GM13977 (cell line): ENCODE data around the gene EXD3.

ENCODE experiments used
- DNase-seq: peaks from one replicate; pipeline ENCODE4 v3.0.0; 2012; ENCODE audit warnings: low spot score
- in situ Hi-C: fragments of 300-500 bp; cut with MboI; formaldehyde crosslinking; loops from one replicate; pipeline ENCODE4 v1.12.0; 2022; ENCODE audit warnings: low sequenced_read_pairs, low pct_unique_long_range_greater_than_20kb, mixed read lengths, inconsistent platforms; ENCODE audit not compliant: unreplicated experiment
- TF ChIP-seq, protein P1 (sequence below): IDR thresholded peaks from 2 replicates; pipeline ENCODE4 v1.5.1; 2012; ENCODE audit warnings: mild to moderate bottlenecking, control low read depth; ENCODE audit not compliant: insufficient read depth; ENCODE audit errors: extremely low read depth, missing control alignments

The EXD3 gene

DNA sequence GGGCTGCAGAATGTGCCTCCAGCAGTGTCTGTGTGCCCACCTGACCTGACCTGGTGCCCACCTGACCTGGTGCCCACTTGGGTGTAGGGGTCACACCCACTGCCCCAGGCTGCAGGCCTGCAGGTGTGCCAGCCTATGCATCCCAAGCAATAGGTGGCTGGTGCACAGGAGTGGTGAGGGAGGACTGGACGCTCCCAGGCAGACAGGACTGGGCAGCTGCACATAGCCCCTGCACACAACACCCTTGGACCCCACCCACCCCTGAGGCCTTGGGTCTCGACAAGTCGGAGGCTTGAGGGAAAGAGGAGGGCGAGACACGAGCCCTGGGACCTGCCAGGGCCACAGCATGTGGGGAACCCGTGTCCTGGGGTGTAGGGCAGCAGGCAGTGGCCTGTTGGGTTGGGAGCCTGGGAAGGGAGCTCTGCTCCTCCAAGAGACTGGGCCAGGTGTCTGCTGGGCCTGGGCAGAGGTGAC lies 110.1 kb downstream of the EXD3 start:
- no peak for DNase-seq
- in situ Hi-C loops, result no loop called here
- TF ChIP-seq, protein P1, sequence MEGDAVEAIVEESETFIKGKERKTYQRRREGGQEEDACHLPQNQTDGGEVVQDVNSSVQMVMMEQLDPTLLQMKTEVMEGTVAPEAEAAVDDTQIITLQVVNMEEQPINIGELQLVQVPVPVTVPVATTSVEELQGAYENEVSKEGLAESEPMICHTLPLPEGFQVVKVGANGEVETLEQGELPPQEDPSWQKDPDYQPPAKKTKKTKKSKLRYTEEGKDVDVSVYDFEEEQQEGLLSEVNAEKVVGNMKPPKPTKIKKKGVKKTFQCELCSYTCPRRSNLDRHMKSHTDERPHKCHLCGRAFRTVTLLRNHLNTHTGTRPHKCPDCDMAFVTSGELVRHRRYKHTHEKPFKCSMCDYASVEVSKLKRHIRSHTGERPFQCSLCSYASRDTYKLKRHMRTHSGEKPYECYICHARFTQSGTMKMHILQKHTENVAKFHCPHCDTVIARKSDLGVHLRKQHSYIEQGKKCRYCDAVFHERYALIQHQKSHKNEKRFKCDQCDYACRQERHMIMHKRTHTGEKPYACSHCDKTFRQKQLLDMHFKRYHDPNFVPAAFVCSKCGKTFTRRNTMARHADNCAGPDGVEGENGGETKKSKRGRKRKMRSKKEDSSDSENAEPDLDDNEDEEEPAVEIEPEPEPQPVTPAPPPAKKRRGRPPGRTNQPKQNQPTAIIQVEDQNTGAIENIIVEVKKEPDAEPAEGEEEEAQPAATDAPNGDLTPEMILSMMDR, result no peak

DNA sequence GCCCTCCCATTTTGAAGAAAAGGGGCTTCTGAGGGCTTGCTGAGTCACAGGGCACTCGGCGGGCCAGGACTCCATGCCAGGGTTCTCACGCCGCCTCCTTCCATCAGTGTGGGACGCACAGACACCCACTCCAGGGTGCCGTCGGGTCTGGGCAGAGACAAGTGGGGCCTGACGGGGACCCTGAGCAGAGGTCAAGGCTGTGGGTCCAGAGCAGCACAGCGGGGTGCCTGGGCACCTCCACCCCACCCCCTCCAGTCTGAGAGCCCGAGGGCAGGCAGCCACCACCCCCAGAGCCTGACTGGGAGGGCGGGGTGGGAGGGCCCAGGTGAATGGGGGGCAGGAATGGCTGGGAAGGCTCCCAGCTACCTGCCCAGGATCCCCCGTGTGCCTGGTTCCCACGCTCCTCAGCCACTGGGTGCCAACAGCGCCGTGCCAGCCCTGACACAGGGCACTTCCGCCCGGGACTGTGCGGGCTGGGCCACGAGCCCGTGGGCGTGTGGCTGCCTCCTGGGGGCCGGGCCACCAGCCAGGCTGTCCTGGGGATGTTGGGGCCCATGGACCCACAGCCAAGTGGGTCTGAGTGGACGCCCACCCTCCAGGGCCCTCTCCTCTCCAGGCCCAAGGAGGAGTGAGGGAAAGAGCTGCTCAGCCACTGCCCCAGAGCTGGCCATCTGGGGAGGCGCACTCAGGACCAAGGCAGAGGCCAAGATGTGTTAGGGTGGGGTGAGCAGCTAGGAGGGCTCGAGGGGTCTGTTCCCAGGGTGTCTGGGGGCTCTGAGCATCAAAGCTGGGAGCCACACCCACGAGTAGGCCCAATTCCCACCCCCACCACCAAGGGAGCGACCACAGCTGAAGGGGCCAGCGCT lies 110.7 kb downstream of the EXD3 start:
- TF ChIP-seq, protein P1, result no peak
- DNase-seq, result no peak
- in situ Hi-C loops, result no loop called here

DNA sequence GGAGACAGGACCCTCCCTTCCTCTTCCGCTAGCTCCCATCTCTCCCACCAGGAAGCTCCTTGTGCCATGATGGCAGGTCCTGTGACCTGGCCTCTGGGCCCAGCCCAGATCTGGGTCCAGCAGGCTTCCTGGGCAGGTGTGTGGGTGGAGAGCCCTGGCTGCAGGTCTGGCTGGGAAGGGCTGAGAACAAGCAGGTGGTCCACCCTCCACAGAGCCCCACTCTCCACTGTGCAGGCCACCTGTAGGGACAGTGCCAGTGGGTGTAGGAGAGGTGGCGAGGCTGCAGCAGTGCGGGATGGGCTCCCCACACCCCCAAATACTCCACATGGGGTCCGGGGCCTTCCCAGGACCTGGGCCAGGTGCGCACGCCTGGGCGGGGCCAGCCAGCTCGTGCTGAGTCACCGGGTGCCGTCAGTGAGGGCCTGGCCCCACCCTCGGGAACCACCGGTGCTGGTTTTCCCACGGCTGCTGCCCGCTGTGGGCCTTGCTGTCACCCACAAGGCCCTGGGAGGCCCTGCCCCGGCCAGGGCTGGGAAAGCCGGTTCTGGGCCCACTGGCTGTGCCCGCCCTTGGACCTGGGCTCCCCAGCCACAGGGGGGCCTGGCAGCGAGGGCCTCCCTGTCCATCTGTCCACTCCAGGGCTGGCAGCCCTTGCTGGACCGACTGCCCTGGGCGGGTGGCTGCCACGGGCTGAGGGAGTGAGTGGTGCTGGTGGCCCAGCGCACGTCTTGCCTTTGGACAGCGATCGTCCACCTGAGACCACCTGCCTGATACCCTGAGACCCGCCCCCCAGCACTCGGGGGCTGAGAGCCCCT lies 111.6 kb downstream of the EXD3 start:
- in situ Hi-C loops, result no loop called here
- TF ChIP-seq, protein P1, result no peak
- no peak for DNase-seq

DNA sequence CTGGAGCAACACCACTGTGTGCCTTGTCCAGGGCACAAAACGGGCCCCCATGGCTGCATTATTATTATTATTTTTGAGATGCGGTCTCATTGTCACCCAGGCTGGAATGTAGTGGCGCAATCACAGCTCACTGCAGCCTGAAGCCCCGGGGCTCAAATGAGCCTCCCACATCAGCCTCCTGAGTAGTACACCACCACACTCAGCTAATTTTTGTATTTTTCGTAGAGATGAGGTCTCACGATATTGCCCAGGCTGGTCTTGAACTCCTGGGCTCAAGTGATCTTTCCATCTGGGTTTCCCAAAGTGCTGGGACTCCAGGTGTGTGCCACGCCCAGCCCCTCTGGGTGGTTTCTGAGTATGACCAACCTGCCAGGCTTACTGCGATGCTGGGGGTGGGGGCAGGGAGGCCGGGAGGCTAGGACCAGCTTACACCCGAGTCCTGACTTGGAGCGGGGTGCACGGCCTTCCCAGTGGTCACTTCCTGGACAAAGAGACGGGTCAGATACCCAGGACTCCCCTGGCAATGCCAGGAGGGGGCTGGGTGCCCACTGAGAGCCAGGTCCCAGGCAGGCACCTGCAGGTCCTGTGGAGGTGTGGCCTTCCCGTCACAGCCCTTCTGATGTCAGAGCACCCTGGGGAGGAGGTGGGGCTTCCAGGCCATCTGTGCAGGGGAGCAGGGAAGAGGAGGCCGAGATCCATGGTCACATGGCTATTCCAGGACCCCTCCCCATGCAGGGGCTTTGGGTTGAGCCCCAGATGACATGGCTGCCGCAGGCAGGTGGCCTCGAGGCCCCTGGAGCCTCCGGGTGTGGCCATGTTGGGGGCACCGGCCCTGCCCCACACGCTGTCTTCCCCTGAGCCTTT lies 112.5 kb downstream of the EXD3 start:
- in situ Hi-C loops, result no loop called here
- TF ChIP-seq, protein P1, result no peak
- DNase-seq, result no peak

DNA sequence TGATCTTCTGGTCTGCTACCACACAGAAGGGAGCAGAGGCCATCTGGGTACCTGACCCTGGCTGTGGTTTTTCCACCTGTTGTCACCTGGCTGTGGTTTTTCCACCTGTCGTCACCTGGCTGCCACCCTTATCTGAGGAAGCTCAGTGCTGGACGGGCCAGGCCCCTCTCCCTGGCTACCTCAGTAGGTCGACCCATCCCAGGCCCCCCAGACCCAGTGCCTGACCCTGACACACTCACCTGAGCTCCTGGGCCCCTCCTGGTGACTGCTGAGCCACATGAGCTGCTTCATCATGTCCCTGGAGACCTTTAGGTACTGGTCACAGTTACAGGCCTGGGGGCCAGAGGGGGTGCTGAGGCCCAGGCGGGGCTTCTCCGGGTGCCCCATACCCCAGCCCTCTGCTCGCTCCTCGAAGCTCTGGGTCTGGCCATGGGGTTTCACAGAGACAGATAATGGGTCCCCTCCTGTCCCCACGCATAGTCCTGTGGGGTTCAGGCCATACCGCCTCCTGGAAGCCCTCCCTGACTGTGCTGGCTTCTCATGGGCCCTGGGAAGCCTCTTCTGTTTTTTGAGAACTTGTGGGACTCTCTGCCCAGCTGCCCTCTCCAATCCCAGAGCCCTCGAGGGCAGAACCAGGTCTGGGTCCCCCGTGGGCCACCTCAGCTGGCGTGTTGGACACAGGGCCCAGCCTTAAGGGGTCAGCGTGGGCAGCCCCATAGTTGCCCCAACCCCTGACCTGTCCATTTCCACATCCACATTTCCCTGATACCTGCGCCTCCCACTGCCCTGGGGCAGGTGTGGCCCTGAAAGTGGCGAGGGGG lies 113.4 kb downstream of the EXD3 start:
- TF ChIP-seq, protein P1, result no peak
- DNase-seq, result no peak
- in situ Hi-C loops, result no loop called here
